ENCODE measurements around the gene WDR33. TPM values are rescaled to one million over a fixed set of nuclear protein-coding genes. Genes with fewer than 3 reads are reported as not detected.

Gene WDR33
- total and polyA plus RNA-seq, 10 of the 15 experiments (the other 5 are each of a cell fraction or from before 2014, with no cell fraction given), result 29.2 to 73.8 (median 45.6) TPM

GRCh38 chr2:127792805-127793204 is 18.2 kb downstream of the WDR33 start:
- SMC1A ChIA-PET (ENCODE audit: uncharacterized antibody, unreplicated experiment), result no interaction called here
- BruUV-seq (replicated peaks), result no TSS peak
- intact Hi-C loops (cut with micrococcal nuclease; ENCODE audit: unreplicated experiment) (no loop called here), in situ Hi-C loops (cut with MboI) (no loop called here)
- Histone ChIP-seq H3K27ac (ENCODE audit: control insufficient read depth, insufficient read depth) (no peak overlapping the region), H3K36me3 (ENCODE audit: control insufficient read depth in 2 of 2, insufficient read depth in 2 of 2, low read length in 1 of 2) (peaks cover 3 to 4% of the 10 kb centered on the region in 2 experiments; a peak in 3 of 4 replicates), H3K9me3 (replicated peaks; ENCODE audit: control insufficient read depth, insufficient read depth, low read length) (no peaks in the 10 kb centered on the region; the same call in 2 of the 3 replicates), H4K20me1 (ENCODE audit: control insufficient read depth, insufficient read depth) (0 out of 2 replicates have a peak, but pooled peaks cover 3% of the 10 kb centered on the region), H3K4me1 (ENCODE audit: control insufficient read depth, insufficient read depth, low read length) (peaks cover 13% of the 10 kb centered on the region), H3K4me2 (ENCODE audit: control insufficient read depth, insufficient read depth) (no peak overlapping the region), H2AFZ (ENCODE audit: control insufficient read depth, low read depth, low read length) (no peak overlapping the region), H3K27me3 (replicated peaks in 1 of 2; ENCODE audit: control insufficient read depth in 2 of 2, insufficient read depth in 2 of 2, low read length in 1 of 2) (no peaks in the 10 kb centered on the region), H3K9ac (ENCODE audit: control insufficient read depth, insufficient read depth, low read length) (no peak overlapping the region), H3K4me3 (no peak overlapping the region), H3K79me2 (ENCODE audit: control insufficient read depth, insufficient read depth, low read length) (peaks cover 66% of the 10 kb centered on the region)
- RAD21 ChIA-PET (ENCODE audit: unreplicated experiment), result no interaction called here
- ATAC-seq (no peak), DNase-seq (ENCODE audit: low read depth, low spot score) (no peak), FAIRE-seq (no peak)
- WGBS (ENCODE audit: insufficient coverage, insufficient replicate concordance, low lambda C conversion rate, missing lambda C conversion rate), result 96% methylated on average over 4 of the region's 4 CpGs
- POLR2A ChIA-PET, result interaction anchor here (0.7 kb wide), 1 partner anchor 35 kb away, joined by 3 read pairs; no protein-coding TSS in a partner anchor
- TF ChIP-seq RB1 (IDR thresholded peaks at IDR 0.05; ENCODE audit: borderline replicate concordance), result no peak
- no peak for TF ChIP-seq CEBPZ (IDR thresholded peaks at IDR 0.05; ENCODE audit: low read depth, low read length)
- CTCF ChIA-PET, result interaction anchor here (0.6 to 1.4 kb wide), 4 partner anchors 8 to 64 kb away, joined by 3 read pairs; no protein-coding TSS in a partner anchor
